ENCODE data around the gene CHI3L2.
A peak's percentile ranks its signal among the peaks of the same experiment; 100 is the strongest.

CHI3L2 gene

DNA sequence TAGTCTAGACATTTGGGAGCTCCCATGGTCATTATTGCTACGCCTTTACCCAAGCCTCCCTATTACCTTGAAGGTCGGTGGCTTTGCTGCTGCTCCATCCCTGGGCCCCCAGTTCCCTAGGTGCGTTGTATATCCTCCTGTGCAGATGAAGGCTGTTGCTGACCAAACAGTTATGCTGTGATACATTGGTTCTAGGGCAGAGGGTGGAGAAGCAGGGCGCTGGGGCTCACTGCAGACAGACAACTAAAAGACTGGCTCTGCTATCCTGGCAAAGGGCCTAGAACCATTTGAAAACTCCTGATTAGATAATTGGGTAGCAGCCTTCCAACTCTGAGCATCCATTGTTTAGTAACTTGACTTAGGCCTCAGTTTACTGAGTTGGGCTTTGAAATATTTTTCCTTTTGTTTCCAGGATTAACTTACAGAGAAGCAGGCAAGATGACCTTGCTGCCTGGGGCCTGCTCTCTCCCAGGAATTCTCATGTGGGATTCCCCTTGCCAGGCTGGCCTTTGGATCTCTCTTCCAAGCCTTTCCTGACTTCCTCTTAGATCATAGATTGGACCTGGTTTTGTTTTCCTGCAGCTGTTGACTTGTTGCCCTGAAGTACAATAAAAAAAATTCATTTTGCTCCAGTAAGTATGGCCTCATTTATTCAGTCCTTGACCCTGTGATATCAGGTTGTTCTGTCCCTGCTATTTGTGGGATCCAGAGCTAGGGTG is 15.5 kb downstream of the CHI3L2 start:
- no peaks in the 10 kb centered on the region for H3K36me3 ChIP-seq (ENCODE audit: control insufficient read depth, insufficient read depth, low read length)
- no peaks in the 10 kb centered on the region for H3K9me3 ChIP-seq (ENCODE audit: control insufficient read depth, insufficient read depth, low read length)
- H3K9ac ChIP-seq (ENCODE audit: low read depth, low read length), result no peak overlapping the region
- H3K27me3 ChIP-seq (ENCODE audit: control insufficient read depth, insufficient read depth, low read length), result no peaks in the 10 kb centered on the region
- H3K4me1 ChIP-seq (ENCODE audit: control insufficient read depth, insufficient read depth, low read length), result no peaks in the 10 kb centered on the region
- no peak overlapping the region for H3K4me3 ChIP-seq (ENCODE audit: low read depth, low read length)

DNA sequence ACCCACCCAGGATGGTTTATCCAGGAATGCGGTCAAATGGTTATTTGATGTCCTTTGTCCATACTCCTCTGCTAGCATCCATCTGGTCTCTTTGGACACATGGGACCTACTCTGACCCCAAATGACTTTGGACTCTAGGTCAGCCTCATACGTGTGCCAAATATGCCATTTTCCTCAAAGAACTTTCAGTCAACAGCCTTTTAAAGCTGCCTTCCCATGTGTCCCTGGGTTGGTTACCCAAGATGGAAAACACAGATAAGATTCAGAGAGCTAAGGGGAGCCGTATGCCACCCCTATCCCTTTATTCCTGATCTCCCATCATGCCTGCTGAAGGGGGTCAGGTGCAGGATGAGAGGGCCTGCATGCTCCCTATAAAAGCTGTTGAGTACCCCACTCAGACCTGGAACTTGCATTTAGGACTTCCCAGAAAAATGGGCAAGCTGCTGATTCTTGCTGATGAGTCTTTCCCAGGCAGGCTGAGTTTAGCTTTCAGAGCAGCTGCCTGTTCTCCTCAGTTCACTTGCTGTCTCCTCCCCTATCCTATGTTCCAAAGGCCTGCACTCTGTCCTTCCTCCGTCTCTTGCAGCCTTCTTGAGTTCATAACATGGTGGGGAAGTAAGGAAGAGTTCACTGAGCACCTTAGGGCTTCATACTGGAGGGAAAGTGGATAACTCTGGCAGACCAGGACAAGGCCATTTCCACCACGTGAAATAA is 19.8 kb downstream of the CHI3L2 start:
- H3K9ac ChIP-seq (ENCODE audit: low read depth, low read length), result no peak overlapping the region
- H3K27me3 ChIP-seq (ENCODE audit: control insufficient read depth, insufficient read depth, low read length), result no peaks in the 10 kb centered on the region
- H3K9me3 ChIP-seq (ENCODE audit: control insufficient read depth, insufficient read depth, low read length), result no peaks in the 10 kb centered on the region
- H3K36me3 ChIP-seq (ENCODE audit: control insufficient read depth, insufficient read depth, low read length), result no peaks in the 10 kb centered on the region
- no peak overlapping the region for H3K4me3 ChIP-seq (ENCODE audit: low read depth, low read length)
- no peaks in the 10 kb centered on the region for H3K4me1 ChIP-seq (ENCODE audit: control insufficient read depth, insufficient read depth, low read length)

DNA sequence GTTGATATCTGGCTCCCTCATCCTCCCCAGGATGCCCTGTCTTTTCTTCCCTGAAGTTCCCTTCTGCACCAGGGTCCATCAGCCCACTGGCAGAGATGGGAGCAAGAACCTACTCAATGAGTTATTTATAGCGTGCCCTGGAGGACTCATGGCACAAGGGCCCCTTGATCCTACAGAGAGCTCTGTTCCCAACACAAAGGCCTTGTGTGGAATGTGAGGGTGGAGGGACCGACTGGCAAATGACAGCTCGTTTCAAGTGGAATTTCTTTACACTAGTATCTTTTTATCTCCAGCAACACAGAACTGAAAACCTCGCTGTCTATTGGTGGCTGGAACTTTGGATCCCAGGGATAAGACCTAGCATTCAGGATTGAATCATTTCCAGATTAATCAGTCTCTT is 22.4 kb downstream of the CHI3L2 start:
- no peaks in the 10 kb centered on the region for H3K4me1 ChIP-seq (ENCODE audit: control insufficient read depth, insufficient read depth, low read length)
- no peak overlapping the region for H3K4me3 ChIP-seq (ENCODE audit: low read depth, low read length)
- H3K36me3 ChIP-seq (ENCODE audit: control insufficient read depth, insufficient read depth, low read length), result no peaks in the 10 kb centered on the region
- no peaks in the 10 kb centered on the region for H3K27me3 ChIP-seq (ENCODE audit: control insufficient read depth, insufficient read depth, low read length)
- H3K9ac ChIP-seq (ENCODE audit: low read depth, low read length), result no peak overlapping the region
- no peaks in the 10 kb centered on the region for H3K9me3 ChIP-seq (ENCODE audit: control insufficient read depth, insufficient read depth, low read length)

DNA sequence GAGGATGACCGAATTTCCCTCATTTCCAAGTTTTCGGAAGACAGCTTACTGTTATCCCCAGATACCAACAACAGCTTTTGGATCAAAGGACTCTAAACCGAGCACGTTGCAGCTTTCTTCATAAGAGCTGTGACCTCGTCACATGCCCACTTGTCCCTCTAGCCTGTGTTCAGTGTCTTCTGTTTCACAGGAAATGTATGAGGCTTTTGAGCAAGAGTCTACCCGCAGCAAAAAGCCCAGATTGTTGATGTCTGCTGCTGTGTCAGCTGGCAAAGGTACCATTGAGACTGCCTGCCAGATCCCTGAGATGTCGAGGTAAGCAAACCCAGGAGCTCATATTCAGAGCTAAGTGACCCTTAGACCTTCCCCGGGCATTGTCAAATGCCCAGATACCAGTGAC is 24.1 kb downstream of the CHI3L2 start:
- Histone ChIP-seq H3K4me3 (ENCODE audit: low read depth, low read length) (no peak overlapping the region), H3K27me3 (ENCODE audit: control insufficient read depth, insufficient read depth, low read length) (no peaks in the 10 kb centered on the region)

DNA sequence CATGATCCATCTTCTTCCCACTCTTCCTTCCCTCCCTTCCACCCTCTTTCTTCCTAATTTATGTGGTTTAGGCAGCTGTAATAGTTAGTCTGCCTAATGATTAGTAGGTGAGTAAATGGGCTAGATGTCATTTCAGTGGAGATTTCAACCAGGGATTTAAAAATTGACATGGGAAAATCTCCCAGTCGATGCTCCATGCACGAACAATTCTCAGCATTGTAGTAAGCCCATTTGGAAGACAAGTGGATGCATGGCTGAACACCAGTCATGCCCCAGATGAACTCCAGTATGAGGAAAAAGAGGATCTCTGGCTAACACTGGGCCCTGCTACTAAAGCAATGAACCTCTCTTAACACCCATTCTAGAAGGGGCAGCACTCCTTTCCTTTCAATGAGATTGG is 25.3 kb downstream of the CHI3L2 start:
- H3K27me3 ChIP-seq (ENCODE audit: control insufficient read depth, insufficient read depth, low read length), result no peaks in the 10 kb centered on the region
- no peak overlapping the region for H3K4me3 ChIP-seq (ENCODE audit: low read depth, low read length)
- H3K9me3 ChIP-seq (ENCODE audit: control insufficient read depth, insufficient read depth, low read length), result no peaks in the 10 kb centered on the region
- H3K36me3 ChIP-seq (ENCODE audit: control insufficient read depth, insufficient read depth, low read length), result no peaks in the 10 kb centered on the region
- H3K9ac ChIP-seq (ENCODE audit: low read depth, low read length), result no peak overlapping the region
- no peaks in the 10 kb centered on the region for H3K4me1 ChIP-seq (ENCODE audit: control insufficient read depth, insufficient read depth, low read length)

More for the DNA sequence above, 24.1 kb downstream of the CHI3L2 start:
- H3K9ac ChIP-seq (ENCODE audit: low read depth, low read length), result no peak overlapping the region
- H3K4me1 ChIP-seq (ENCODE audit: control insufficient read depth, insufficient read depth, low read length), result no peaks in the 10 kb centered on the region
- no peaks in the 10 kb centered on the region for H3K36me3 ChIP-seq (ENCODE audit: control insufficient read depth, insufficient read depth, low read length)
- no peaks in the 10 kb centered on the region for H3K9me3 ChIP-seq (ENCODE audit: control insufficient read depth, insufficient read depth, low read length)

DNA sequence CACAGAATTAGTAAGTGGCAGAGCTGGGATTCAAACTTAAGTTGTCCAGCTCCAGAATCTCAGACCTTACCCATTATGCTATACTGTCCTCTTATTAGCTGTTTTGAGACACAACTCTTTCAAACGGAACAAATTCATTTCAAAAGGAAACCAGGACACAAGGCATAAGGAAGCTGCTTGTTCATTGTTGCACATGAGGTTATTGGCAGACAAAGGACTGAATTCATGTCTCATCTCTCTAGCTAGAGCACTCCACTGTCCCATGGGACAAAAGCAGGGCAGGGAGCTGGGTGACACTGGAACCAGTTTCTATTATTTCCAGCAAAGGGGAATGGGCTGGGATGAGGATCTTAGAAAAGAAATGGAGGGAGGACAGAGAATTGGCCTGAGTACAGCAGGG is 26.4 kb downstream of the CHI3L2 start:
- Histone ChIP-seq H3K27me3 (ENCODE audit: control insufficient read depth, insufficient read depth, low read length) (no peaks in the 10 kb centered on the region), H3K4me1 (ENCODE audit: control insufficient read depth, insufficient read depth, low read length) (no peaks in the 10 kb centered on the region), H3K36me3 (ENCODE audit: control insufficient read depth, insufficient read depth, low read length) (no peaks in the 10 kb centered on the region), H3K9me3 (ENCODE audit: control insufficient read depth, insufficient read depth, low read length) (no peaks in the 10 kb centered on the region), H3K4me3 (ENCODE audit: low read depth, low read length) (no peak overlapping the region), H3K9ac (ENCODE audit: low read depth, low read length) (no peak overlapping the region)

DNA sequence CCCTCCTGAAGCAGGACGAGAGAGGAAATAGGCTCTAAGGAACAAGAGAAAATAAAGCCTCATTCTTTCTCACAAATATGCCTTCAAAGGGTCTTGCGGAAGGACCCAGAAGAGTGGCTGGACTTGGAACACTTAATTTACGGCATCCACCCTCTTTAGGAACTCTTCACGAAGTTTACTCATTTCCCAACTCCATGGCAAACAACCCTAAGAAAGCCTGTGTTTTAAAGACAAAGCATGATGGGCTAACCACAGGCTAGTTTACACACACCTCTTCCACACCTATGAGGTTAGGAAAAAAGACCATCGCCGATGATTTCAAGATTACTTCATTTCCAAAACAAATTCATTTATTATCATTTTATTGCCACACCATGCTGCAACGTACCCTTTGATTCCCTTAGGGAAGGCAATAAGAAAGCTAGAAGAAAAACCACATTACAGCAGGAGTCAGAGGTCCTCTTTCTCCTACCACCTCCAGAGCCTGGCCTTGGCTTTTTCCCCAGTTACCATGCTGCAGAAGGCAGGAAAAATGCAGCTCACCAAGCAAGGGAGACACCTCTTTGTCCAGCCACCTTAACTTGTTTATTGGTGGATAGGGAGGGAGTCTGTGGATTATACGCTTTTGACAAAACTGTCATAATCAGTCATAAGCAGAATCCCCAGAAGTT is 29.6 kb downstream of the CHI3L2 start:
- Histone ChIP-seq H3K27me3 (ENCODE audit: control insufficient read depth, insufficient read depth, low read length) (no peaks in the 10 kb centered on the region), H3K36me3 (ENCODE audit: control insufficient read depth, insufficient read depth, low read length) (no peaks in the 10 kb centered on the region), H3K9me3 (ENCODE audit: control insufficient read depth, insufficient read depth, low read length) (no peaks in the 10 kb centered on the region), H3K4me1 (ENCODE audit: control insufficient read depth, insufficient read depth, low read length) (peaks cover 3% of the 10 kb centered on the region), H3K4me3 (ENCODE audit: low read depth, low read length) (no peak overlapping the region), H3K9ac (ENCODE audit: low read depth, low read length) (no peak overlapping the region)

DNA sequence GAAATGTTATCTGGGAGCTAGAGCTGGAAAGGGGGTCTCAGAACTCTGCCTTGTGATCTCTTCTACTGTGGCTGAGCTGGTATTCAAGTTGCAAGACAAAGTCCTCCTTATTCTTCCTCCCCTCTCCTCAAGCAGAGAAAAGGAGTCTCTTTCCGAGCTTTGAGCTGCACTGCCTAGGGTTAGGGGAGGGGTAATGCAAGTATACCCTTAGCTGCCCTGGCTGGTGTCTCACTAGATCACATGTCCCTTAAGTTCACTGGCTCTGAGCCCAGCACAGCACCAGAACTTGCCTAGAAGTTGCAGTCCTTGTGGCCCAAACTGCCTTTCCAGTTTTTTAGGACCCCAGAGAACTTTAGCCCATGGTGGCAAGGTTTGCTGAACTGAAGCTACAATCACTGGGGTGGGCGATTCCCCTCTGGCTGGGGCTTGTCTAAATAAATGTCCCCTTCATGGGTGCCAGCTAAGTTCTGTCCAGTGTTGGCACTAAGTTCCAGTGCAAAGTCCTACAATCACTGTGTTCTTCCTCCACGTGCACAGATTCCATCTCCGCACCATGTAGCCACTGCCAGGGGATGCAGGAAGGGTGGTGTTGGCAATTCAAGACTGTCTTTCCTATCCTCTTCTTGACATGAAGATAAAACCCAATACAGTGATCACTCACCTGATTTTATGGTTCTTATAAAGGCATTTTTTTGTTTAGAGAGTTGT is 40.4 kb downstream of the CHI3L2 start:
- H3K36me3 ChIP-seq (ENCODE audit: control insufficient read depth, insufficient read depth, low read length), result no peaks in the 10 kb centered on the region
- peaks cover 6% of the 10 kb centered on the region for H3K4me1 ChIP-seq (ENCODE audit: control insufficient read depth, insufficient read depth, low read length)
- no peak overlapping the region for H3K4me3 ChIP-seq (ENCODE audit: low read depth, low read length)
- no peaks in the 10 kb centered on the region for H3K9me3 ChIP-seq (ENCODE audit: control insufficient read depth, insufficient read depth, low read length)
- H3K27me3 ChIP-seq (ENCODE audit: control insufficient read depth, insufficient read depth, low read length), result peaks cover 4% of the 10 kb centered on the region
- H3K9ac ChIP-seq (ENCODE audit: low read depth, low read length), result no peak overlapping the region

DNA sequence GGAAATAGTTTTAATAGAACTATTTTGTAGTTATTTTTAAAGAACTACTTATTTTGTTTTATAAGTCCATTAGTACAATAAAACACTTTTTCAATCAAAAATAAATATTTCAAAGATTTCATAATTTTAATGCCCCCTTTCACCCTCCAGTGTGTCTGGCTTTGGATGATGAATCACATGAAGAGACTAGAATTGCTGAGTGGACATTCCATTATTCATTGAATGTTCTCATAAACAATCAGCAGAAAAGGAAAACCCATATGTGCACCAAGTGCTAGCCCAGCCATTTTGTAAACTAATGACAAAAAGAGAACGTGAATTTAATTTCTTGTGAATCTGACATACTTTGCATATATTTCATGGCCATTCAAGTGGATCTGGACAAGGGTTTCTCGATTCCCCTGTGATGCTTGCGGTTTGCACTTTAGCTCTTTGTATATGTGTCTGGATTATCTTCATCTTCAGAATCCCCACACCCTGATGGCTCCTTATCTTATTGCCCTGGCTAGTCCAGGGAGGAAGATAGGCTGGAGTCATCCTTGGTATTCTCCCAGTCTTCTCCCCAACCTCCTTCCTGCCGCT is 42.4 kb downstream of the CHI3L2 start:
- Histone ChIP-seq H3K27me3 (ENCODE audit: control insufficient read depth, insufficient read depth, low read length) (peaks cover 4% of the 10 kb centered on the region), H3K36me3 (ENCODE audit: control insufficient read depth, insufficient read depth, low read length) (no peaks in the 10 kb centered on the region), H3K4me3 (ENCODE audit: low read depth, low read length) (peak overlapping the region; percentile 59), H3K9me3 (ENCODE audit: control insufficient read depth, insufficient read depth, low read length) (no peaks in the 10 kb centered on the region), H3K4me1 (ENCODE audit: control insufficient read depth, insufficient read depth, low read length) (peaks cover 6% of the 10 kb centered on the region), H3K9ac (ENCODE audit: low read depth, low read length) (no peak overlapping the region)

DNA sequence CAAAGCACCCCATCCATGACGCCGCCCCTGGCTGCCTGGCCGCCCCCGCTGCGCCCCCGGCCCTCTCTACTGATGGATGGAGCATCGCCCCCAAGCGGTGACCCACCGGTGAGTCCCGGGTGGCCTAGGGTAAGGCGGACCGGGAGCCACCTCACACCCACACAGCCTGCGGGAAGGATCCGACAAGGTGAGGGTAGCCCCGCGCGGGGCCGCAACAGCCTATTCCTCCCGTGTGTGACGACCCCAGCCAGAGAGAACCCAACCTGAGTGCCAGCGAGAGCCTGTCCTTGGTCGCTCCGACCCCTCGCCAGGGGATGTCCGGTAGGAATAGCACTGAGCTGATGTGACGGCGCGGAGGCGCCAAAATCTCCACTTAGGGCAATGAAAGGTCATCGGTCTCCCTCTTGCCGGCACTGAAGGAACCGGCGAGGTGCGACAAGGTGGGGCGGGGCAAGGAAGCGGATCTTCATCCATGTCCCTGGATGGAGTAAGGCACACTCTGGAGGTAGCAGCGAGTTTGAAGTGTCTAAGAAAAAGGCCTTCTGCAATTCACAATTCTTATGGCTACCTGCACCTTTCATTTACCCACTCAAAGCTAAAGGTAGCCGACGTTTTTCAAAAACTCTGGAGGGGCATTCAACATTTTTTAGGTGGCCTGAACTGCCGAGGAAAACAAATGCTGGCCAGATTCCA is 43.4 kb downstream of the CHI3L2 start:
- H3K9ac ChIP-seq (ENCODE audit: low read depth, low read length), result no peak overlapping the region
- peak overlapping the region; percentile 59 for H3K4me3 ChIP-seq (ENCODE audit: low read depth, low read length)
- H3K36me3 ChIP-seq (ENCODE audit: control insufficient read depth, insufficient read depth, low read length), result no peaks in the 10 kb centered on the region
- H3K27me3 ChIP-seq (ENCODE audit: control insufficient read depth, insufficient read depth, low read length), result peaks cover 4% of the 10 kb centered on the region
- no peaks in the 10 kb centered on the region for H3K9me3 ChIP-seq (ENCODE audit: control insufficient read depth, insufficient read depth, low read length)
- H3K4me1 ChIP-seq (ENCODE audit: control insufficient read depth, insufficient read depth, low read length), result peaks cover 6% of the 10 kb centered on the region

DNA sequence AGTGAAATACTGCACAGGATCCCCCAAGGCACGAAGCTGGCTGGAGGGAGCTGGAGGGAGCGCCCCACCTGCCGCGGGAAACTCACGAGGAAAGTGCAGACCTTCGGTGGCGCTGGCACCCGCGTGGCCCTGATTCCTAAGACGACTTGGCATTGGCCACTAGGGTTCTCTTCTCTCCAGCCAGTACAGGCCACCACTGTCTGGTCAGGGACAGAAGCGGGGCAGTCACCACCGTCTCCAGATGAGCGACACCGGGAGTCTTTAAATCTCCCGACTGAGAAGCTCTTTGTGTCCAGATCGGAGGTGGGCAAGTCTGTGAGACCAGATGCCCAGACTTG is 43.9 kb downstream of the CHI3L2 start:
- Histone ChIP-seq H3K36me3 (ENCODE audit: control insufficient read depth, insufficient read depth, low read length) (no peaks in the 10 kb centered on the region), H3K27me3 (ENCODE audit: control insufficient read depth, insufficient read depth, low read length) (peaks cover 4% of the 10 kb centered on the region), H3K4me1 (ENCODE audit: control insufficient read depth, insufficient read depth, low read length) (peaks cover 6% of the 10 kb centered on the region), H3K9me3 (ENCODE audit: control insufficient read depth, insufficient read depth, low read length) (no peaks in the 10 kb centered on the region), H3K4me3 (ENCODE audit: low read depth, low read length) (peak overlapping the region; percentile 59), H3K9ac (ENCODE audit: low read depth, low read length) (no peak overlapping the region)
